KOPT-K1 (cell line): ENCODE measurements around the gene PSMC3IP.
A peak's percentile ranks its signal among the peaks of the same experiment; 100 is the strongest.
"Not testable (repeated sequence)": the region's sequence is repeated elsewhere in the genome, so short reads cannot be mapped to it uniquely, and the experiment has no call there.

Experiments used
- H3K27ac ChIP-seq: fragments of 200-600 bp; sonication (generic); 2 replicates; pipeline ENCODE4 v1.5.1; 2016; ENCODE audit warnings: antibody characterized with exemption, mild to moderate bottlenecking, low read depth, low read length; ENCODE audit not compliant: poor library complexity, severe bottlenecking
- H3K36me3 ChIP-seq: fragments of 200-600 bp; sonication (generic); 2 replicates; pipeline ENCODE4 v1.5.1; 2017; ENCODE audit warnings: antibody characterized with exemption, mild to moderate bottlenecking, low read length, moderate library complexity; ENCODE audit not compliant: insufficient read depth
- H3K9me3 ChIP-seq: fragments of 200-600 bp; sonication (generic); 2 replicates; pipeline ENCODE4 v1.5.1; 2017; ENCODE audit warnings: antibody characterized with exemption, low read length, mild to moderate bottlenecking; ENCODE audit not compliant: insufficient read depth, poor library complexity, severe bottlenecking

The PSMC3IP gene, protein sequence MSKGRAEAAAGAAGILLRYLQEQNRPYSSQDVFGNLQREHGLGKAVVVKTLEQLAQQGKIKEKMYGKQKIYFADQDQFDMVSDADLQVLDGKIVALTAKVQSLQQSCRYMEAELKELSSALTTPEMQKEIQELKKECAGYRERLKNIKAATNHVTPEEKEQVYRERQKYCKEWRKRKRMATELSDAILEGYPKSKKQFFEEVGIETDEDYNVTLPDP

DNA sequence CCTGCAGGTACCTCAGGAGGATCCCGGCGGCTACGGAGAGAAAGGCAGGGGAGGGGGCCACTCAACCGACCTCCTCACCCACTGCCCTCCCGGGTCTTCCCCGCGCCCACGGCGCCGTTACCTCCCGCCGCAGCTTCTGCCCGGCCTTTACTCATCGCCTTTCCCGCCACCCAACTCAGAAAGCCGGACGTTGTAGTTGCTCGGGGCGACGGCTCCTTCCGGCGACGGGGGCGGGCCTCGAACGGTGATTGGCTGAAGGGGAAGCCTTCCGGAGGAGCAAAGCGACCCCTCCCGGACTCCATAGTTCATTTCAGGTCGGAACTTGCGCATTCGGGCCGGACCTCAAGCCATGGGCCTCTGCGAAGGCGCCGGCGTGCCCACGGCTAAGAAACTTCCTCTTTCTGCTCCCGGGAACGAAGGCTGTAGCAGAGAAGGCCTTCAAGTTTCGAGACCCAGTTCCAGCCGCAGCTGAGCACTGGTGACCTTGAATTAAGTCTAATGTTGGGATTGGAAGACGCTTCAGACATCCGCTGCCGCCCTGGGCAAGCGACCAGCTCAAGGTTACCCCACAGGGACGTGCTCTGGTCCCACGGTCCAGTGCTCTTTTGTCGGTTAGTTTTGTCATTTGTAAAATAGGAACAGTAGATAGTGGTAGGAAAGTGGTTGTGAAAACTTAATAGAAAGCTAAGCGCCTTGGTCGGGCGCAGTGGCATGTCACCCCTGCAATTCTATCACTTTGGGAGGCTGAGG, at the start of gene PSMC3IP:
PSMC3IP (minus strand) TSS at position 198 of the 750 bp plus-strand sequence; CDS start at position 155, 43 bp downstream.
- peaks cover 71% of the 10 kb centered on the region for H3K36me3 ChIP-seq
- H3K27ac ChIP-seq, result peak within 1 kb of the TSS; percentile 92
- no peaks in the 10 kb centered on the region for H3K9me3 ChIP-seq

DNA sequence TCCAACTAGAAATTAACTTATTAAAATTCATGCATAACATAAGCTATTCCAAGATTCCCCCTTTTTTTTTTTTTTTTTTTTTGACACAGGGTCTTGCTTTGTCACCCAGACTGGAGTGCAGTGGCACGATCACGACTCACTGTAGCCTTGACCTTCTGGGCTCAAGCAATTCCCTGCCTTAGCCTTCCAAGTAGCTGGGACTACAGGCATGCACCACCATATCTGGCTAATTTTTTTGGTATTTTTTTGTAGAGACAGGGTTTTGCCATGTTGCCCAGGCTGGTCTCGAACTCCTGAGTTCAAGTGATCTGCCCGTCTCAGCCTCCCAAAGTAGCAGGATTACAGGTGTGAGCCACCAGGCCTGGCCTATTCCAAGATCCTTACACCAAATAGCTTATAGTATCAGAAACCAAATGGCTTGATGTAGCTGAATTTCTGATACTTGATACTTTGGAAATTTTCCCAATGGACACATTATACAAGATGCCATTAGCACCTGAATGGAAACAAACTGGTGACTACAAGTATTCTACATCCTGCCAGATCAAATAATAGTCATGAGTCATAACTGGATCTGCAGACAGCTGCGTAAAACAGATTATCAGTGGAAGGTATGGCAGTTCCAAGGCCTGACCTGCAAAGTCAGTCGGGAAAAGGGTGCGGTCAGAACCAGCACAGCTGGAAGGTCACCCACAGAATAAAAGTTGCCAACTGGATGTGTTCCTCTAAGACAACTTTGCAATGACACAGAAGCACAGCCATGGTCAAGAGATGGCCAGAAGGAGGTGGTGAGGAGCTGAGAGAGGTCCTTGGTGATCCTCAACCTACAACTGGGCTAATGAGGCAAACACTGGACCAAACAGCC, 46.4 kb upstream of the PSMC3IP start:
- H3K27ac ChIP-seq, result no peak overlapping the region
- H3K9me3 ChIP-seq, result no peaks in the 10 kb centered on the region
- no peaks in the 10 kb centered on the region for H3K36me3 ChIP-seq

DNA sequence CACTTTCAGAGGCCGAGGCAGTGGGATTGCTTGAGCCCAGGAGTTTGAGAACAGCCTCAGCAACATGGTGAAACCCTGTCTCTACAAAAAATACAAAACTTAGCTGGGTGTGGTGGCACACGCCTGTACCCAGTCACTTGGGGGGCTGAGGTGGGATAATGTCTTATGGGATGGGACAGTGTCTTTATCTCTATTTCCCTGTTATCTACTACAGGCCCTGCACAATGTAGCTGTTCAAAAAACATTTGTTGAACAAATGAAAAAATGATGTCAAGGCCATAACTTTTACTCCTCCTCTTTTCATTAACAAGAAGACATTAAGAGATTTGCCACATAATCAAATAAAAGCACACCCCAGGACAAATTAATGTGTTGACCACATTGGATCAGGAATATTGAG, 45.7 kb upstream of the PSMC3IP start:
- Histone ChIP-seq H3K27ac (no peak overlapping the region), H3K9me3 (no peaks in the 10 kb centered on the region), H3K36me3 (no peaks in the 10 kb centered on the region)

DNA sequence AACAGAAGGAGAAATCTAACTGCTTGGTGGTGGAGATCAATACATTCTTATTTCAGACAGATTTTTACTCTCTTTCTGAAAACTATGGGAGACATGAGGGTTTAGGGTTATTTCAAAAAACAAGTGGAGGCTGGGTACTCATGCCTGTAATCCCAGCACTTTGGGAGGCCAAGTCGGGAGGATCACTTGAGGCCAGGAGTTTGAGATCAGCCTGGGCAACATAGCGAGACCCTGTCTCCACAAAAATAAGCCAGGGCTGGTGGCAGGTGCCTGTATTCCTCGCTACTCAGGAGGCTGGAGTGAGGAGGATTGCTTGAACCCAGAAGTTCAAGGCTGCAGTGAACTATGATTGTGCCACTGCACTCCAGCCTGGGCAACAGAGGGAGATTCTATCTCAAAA, 44.5 kb upstream of the PSMC3IP start:
- not testable (repeated sequence) for H3K36me3 ChIP-seq, H3K9me3 ChIP-seq, H3K27ac ChIP-seq

DNA sequence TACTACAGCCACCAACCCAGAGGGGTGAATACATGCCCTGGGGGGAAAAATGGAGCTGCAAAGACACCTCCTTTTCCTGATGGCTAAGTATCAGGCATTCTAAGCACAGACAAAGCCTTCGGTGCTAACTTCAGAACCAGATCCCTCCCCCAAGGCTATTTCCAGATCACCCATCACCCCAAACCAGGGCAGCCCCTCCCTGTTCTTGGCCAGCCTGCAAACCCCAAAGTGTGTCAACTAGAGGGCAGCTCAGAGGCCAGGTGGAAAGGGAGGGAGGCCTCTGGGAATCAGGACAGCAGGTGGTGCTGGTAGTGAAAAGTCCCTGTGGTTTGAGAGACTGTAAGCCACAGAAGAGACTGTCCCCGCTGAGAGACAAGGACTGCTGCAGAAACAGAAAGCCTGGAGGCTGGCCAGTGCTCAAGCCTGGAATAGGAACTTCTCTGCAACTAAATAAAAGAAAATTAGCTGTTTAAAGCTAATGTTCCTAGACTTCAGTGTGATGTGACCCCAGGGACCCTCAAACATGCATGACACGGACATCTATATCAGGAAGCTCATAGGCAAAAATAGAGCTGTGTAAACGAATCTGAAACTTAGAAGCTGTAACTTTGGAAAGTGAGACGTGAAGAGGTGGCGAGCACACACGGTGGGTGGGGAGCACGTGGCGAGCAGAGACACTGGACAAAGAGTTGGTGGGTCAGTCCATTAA, 41.1 kb upstream of the PSMC3IP start:
- no peaks in the 10 kb centered on the region for H3K9me3 ChIP-seq
- no peak overlapping the region for H3K27ac ChIP-seq
- H3K36me3 ChIP-seq, result peaks cover 26% of the 10 kb centered on the region

DNA sequence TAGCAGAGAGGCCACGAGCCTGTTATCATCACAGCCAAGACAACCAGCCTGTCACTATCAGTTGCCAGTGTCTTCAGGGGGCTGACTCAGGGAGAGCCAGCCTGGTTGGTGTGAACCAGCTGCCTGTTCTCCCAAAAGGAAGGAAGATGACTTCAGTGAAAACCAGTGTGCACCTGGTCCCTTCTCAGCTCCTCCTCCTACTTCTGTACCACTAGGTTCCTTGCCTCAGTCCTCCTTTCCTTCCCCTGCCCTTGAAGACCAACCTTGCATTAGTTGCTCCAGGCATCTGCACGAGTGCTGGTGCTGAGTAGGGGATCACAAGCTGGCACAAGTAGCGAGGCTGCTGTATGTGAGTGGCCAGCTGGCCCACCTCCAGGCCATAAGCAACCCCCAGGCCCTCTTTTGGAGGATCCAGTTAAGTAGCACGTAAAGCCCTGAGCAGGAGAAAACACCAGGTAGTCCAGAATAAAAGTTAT, 40.5 kb upstream of the PSMC3IP start:
- Histone ChIP-seq H3K36me3 (peaks cover 32% of the 10 kb centered on the region), H3K9me3 (no peaks in the 10 kb centered on the region), H3K27ac (no peak overlapping the region)

DNA sequence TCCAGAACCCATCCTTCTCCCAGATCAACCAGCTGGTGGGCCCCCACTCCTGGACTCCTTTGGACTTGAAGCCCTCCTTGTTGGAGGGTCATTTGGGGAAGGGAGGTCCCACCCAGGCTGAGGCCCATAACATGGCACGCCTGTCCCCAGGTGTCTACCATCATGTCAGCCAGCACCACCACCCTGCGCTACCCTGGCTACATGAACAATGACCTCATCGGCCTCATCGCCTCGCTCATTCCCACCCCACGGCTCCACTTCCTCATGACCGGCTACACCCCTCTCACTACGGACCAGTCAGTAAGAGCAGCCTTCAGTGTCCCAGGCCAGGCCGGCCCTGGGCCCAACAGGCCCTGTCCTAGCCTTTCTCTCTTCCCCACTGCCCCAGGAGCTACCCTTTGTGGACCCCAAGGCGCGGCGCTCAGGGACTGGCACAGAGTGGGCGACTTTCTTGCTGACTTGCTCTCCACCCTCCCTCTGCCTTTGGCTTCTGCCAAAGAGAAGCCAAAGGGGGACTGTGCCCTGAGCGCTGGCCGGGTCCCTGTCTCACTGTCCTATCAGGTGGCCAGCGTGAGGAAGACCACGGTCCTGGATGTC, 36.3 kb upstream of the PSMC3IP start:
- Histone ChIP-seq H3K9me3 (no peaks in the 10 kb centered on the region), H3K27ac (no peak overlapping the region), H3K36me3 (peaks cover 49% of the 10 kb centered on the region)

DNA sequence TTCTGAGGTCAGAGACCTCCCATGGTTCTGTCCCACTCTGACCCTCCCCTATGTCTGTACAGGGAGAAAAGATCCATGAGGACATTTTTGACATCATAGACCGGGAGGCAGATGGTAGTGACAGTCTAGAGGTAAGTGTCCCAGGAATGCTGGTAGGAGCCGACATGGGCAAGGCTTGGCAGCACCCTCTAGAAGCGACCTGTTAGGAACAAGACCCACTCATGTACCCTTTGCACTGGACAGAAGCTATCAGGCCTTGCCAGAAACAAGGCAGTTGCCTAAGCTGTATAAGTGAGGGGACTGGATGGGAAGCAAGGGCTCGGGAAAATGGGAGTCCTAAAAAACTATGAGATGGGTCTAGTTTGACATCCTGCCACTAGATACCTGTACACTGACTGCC, 34.5 kb upstream of the PSMC3IP start:
- Histone ChIP-seq H3K27ac (no peak overlapping the region), H3K36me3 (peaks cover 49% of the 10 kb centered on the region)

DNA sequence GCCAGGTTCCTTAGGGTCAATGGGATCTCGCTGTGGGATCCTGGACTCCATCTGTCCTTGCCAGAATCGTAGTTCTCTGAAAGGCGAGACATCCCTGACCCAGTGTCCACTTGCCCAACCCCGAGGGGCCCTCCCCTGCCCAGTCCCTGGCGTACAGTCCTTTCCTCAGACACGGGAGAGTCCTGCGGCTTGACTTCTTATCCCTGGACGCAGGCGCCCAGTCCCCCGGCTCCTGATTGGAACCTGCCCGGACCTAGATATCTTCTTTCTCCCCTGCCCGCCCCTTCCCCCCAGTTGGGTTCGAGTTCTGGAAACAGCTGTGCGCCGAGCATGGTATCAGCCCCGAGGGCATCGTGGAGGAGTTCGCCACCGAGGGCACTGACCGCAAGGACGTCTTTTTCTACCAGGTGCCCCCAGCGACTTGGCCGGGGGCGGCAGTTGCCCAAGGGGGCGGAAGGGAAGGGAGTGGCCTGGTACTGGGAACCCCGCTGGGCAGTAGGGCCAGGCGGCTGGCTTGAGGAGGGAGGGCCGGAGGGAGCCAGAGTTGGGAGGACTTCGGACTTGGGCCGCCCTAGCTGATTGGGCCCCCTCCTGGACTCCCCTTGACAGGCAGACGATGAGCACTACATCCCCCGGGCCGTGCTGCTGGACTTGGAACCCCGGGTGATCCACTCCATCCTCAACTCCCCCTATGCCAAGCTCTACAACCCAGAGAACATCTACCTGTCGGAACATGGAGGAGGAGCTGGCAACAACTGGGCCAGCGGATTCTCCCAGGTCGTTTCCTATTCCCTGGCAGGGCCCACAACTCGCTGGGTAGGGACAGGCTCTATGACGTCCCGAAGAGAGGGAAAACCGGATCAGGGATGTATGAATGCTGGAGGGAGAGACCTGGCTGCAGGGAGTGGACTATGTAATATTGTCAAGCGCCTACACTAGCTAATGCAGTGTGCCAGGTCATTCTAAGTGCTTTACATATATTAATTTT, 32.6 kb upstream of the PSMC3IP start:
- Histone ChIP-seq H3K36me3 (peaks cover 43% of the 10 kb centered on the region), H3K27ac (peak overlapping the region; percentile 85)
- not testable (repeated sequence) for H3K9me3 ChIP-seq

More for the DNA sequence above, 34.5 kb upstream of the PSMC3IP start:
- H3K9me3 ChIP-seq, result no peaks in the 10 kb centered on the region

DNA sequence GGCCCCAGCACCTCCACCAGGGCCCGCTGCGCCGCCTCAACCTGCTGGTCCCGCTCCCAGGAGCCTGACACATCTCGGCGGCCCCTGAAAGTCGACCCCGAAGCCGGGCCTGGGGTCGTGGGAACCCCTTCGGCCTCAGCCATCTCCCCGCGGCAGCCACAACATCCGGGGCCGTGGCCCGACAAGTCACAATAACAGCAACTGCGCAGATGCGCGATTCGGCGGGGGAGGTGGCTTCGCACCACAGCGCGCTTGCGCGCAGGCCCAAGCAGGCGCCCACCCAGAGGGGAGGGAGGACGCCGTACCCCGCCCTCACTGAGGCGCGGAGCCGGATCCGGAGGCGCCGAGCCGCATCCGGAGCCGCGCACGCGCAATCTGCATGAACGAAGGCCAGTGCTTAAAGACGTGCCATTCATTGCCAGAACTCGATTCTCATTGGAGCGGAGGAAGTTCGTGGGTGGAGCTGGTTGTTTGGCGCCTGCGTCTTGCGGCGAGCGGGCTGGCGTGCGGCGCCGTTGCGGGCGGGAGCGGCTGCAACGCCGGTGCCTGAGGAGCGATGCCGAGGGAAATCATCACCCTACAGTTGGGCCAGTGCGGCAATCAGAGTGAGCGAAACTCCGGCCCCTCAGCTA, 31.8 kb upstream of the PSMC3IP start, which contains the start of the genes RETREG3 and TUBG1:
RETREG3 (minus strand) TSS at position 193 of the 632 bp plus-strand sequence; CDS start at position 143, 50 bp downstream.
TUBG1 (plus strand) TSS at position 502 of the 632 bp plus-strand sequence; CDS start at position 557, 55 bp downstream.
- no peaks in the 10 kb centered on the region for H3K9me3 ChIP-seq
- H3K27ac ChIP-seq, result peak within 1 kb of the TSS; percentile 85
- H3K36me3 ChIP-seq, result peaks cover 35% of the 10 kb centered on the region

DNA sequence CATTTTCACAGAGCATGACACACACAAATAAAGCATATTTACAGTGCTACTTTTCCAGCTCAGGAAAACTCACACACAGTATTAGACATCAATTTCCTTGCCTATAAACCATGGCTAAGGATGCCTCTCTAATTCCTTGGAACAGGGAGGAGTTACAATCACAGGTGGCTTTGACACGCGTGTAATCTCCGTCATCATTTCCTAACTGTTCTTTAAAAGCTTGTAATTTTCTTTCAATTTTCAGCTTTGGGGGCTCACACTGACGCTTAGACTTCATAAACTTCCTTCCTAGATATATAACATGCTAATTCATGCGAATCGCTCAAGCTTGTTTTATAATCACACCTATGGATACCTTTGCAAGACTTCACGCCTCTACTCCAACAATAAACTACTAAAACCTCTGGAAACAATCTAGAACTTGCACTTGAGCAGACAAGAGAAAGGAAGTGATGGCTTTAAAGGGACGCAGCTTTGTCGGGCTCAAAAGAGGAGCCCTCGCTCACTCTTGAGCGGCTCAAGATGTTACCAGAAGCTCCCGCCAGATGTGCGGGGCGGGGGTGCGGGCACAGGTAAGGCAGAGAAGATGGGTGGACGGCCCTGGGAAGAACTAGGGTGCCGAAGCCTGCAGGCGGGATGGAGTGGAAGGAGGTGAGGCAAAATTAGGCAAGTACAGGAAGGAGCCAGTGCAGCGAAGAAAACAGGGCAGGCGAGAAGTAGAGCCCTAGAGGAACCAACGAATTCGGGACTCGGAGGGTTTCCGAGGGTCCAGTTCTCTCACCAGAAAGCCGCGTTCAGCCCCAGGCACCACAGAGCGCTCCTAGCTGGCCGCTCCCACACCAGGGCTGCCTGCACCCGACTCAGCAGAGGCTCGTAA, 31.0 kb upstream of the PSMC3IP start:
- Histone ChIP-seq H3K27ac (peak overlapping the region; percentile 85), H3K9me3 (no peaks in the 10 kb centered on the region), H3K36me3 (peaks cover 28% of the 10 kb centered on the region)

DNA sequence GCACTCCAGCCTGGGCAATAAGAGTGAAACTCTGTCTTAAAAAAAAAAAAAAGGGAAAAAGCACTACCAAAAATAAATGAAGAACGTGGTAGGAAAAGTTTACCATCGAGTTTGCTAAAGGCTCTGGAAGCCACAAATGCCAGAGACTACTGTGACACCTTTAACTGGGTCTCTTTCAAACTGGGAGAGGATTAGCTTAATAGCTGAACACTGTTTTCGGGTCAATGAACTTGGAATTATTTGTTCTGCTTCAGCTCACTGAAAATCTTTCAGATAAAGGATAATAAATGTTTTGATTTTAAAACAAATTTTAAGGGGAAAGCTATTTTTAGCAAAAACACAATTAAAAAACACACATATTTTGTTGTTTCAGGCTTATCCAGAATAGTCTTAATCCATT, 30.2 kb upstream of the PSMC3IP start:
- Histone ChIP-seq H3K27ac (no peak overlapping the region), H3K9me3 (no peaks in the 10 kb centered on the region), H3K36me3 (peaks cover 20% of the 10 kb centered on the region)
